Stimulated activated CD8-positive, alpha-beta memory T cell treated with anti-CD3 and anti-CD28 coated beads, Interleukin-4, amount 100 ng/mL, for 24 hours (primary cell): ENCODE measurements around the gene PTPRE.

ENCODE experiments used
- DNase-seq: peaks from one replicate; pipeline ENCODE4 v3.0.0-alpha.2; 2020; ENCODE audit warnings: low read depth

Gene PTPRE

DNA sequence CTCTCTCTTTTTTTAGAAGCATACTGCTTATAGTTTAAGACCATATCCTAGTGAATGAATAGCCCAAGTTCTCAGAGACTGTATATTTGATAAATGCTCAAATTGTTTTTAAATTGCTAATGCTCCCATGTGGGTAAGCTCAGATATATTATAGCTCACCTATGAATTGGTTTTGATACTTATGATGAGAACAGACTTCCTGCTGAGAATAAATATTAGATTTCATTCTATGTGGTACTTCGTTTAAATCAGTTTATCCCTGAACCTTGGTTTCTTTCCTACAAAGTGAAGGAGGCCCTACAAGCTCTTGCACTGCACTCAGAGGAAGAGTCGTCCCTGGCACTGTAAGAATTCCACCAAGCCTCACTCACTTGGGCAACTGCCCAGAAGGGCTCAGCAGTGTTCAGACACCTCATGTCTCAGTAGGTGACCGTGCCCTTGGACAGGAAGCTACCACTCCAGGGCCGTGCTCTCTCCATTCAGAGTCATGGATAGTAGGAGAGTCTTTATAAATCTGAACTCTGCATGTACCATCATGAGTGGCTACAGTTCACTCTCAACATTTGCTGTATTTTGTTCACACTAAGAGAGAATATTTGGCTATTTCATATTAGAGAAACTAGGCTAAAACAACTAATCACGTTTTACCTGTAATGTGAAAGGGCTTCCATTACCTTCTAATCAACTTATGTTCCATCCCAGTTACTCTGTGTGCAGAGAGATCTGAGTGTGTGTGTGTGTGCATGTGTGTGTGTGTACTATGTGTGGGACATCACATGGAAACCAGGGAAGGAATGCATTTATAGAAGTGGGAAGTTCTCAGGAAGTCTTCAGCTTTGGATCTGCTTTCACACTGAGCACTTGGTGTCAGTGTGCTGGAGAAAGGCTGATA lies 93.8 kb downstream of the PTPRE start:
- no peak for DNase-seq

- DNase-seq = no peak
Measured at GRCh38 chr10:128001363-128001745, 94.5 kb downstream of the PTPRE start.

GRCh38 chr10:128001849-128002248 lies 94.9 kb downstream of the PTPRE start:
- no peak for DNase-seq

DNA sequence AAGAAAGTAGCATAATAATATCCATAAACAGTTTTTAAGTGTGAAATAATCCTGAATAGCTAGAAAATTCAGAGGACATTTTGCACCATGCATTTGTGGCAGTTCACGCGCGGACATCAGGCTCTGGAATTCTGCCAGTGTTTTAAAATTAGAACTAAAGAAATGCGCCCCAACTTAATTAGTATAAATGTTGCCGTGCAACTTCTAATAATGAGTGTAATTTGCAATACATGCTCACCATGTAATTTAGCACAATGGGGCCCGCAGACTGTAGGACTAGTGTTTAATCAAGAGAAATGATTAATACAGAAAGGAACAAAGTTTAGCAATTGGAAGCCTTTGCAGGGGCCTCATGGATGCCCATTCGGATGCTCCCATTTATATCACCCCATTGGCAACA lies 96.6 kb downstream of the PTPRE start:
- DNase-seq = no peak

DNA sequence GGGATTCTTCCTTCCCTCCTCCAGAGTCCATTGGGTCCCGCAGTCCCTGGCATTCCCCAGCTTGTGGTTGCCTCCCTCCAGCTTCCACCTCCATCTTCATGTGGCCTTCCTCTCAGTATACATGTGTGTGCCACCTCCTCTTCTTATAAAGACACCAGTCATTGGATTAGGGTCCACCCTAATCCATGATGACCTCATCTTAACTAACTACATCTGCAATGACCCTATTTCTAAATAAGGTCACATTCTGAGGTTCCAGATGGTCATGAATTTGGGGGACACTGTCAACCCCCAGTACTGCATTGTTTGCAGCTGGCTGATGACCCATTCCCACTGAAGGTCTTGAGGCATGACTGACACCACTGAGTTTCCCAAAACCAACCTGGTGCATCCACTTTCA lies 99.0 kb downstream of the PTPRE start:
- DNase-seq = no peak

DNA sequence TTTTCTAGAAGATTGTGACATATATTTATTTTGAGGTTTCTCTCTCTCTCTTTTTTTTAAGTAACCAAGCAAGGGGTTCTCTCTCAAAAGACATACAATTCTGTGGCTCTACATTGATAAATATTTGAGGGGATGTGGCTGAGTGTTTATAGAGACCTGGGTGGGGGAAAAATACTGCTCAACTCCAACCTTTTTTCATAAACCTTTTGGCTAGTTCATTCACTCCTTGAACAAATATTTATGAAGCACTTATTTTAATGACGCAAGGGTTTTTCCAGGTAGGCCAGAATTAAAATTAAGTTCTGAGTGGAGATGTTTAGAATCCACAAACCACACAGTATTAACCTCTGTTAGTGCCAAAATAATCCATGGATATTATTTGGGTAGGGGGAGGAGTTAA lies 100.2 kb downstream of the PTPRE start:
- DNase-seq = no peak

DNA sequence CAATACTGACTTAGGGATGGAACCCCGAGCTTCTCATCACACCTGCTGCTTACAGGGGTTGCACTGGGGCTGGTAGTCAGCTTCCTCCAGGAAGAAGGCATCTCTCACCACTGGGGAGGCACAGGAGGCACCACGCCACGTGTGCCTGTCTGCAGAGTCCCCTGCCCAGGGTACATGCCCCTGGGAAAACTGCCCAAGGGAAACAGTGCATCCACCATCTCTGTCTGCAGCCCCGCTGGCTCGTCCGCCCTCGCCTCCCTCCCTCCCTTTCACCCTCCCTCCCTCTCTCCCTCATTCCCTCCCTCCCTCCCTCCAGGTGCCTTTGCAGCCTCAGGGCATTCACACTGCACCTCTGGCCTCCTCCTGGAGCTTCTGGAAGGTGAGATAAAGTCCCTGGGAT lies 101.1 kb downstream of the PTPRE start:
- DNase-seq = no peak

GRCh38 chr10:128008521-128009250 lies 101.8 kb downstream of the PTPRE start:
- DNase-seq = no peak

DNA sequence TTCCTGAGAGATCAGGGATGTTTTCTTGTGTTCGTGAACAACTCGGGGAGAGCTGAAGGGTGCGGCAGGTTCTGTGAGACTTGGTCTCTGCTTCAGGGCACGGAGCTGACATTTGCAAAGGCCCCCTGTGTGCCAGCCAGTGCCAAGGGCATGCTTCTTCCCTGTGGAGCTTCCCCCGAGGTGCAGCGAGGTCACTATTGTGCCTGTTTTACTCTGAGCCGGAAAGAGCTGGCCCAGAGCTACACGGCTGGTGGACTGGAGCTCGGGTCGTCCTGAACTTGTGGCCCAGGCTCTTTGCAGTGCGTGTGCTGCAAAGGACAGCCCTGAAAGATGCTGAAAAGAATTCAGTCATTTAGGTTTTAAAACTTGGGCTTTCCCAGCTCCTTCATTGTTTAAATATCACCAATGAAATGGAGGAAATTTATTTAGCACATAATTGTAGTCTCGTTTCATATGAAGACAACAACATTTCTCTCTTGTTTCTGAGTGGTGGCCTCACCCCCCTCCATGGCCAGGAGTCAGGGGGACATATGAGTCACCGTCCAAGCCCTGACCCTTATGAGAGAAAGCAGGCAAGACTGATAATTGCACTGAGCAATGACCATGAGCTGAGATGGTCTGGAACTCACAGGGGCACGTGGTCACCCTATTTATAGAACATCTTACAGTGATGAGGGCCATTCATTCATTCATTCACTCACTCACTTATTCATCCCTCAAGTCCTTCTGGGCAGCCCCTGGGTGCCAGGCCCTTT lies 102.6 kb downstream of the PTPRE start:
- no peak for DNase-seq

DNA sequence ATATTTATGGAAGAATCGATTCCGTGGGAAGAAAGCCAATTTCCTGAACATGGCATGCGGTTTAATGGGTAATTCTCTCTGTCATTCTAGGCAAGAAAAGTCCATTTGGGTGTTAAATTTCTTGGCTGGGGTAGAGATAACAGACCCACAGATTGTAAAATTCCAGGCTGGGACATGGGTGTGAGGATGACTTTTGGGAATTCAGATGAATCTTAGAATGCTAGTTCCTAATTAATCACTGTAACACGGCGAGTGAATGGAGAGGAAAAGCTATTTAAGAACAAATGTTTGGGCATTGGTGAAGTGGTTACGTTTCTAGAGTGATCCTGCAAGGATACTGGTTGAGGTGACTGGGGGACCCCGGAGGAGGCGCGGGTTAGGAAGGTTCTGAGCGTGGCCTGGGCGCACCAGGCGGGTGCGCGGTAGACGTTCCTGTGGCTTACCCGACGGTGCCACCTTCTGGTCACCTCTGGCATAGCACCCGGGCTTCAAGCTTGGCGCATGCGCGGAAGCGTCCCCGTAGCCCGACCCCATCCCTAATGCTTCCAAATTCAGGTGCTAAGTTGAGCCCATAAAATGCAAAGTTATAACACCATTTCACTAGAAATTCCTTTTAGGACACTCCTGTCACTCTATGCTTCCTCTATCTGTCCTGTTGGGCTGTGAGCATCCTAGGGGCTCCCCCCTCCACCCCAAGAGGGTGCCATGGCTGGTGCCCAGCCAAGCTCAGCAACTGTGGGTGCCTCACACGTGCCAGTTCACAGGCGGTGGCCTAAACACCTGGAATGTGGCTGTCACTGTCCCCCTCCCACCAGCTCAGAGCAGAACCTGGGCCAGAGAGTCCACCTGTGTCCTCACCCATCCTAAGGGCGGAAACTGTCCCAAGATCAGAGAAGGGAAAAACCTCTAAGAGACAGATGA lies 104.4 kb downstream of the PTPRE start:
- peak; percentile 77 for DNase-seq

GRCh38 chr10:128013626-128014025 lies 106.7 kb downstream of the PTPRE start:
- DNase-seq = no peak

DNA sequence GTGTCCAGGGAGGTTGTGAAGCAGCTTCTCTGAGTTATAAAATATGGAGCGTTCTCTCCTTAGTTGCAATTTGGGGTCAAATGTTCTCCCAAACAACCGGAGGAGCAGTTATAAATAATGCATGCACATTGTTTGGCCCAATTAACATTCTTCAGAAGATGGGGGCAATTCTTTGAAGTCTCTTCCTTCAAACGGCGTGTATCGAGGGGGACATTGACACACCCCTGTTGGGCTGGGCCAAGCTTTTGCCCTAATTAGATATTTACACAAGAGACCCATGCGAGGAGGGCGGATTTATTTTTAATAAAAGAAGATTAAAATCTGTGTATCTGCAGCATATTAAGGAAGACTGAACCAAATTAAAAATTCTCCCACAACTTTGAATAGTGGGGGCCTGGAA lies 107.3 kb downstream of the PTPRE start:
- DNase-seq = no peak

DNA sequence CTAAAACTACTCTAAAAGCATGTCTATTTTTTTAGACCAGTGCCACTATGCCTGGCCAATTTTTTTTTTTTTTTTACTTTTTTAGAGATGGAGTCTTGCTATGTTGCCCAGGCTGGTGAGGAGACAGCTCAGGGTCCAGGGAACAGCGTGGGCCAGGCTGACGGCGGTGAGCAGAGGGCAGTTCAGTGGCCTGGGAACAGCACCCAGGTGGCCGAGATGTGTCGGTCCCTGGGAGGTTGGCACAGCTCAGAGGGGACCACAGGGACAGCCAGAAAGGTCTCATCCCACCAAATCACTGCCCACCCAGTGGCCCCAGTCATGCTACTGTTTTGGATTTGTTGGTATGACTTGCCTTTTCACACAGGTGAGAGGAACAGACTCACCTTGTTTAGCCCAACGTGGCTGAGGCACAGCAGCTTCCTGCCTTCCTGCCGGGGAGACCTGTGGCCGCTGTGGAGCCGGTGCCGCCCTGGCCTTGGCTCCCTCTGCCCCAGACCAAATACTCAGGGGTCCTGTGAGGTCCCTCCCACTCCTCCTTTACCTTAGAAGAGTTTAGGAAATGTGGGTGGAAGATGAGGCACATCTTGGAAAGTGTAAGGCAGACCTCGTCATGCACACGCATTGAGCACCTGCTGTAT lies 109.6 kb downstream of the PTPRE start:
- no peak for DNase-seq

GRCh38 chr10:128017822-128018221 lies 110.9 kb downstream of the PTPRE start:
- DNase-seq = no peak

DNA sequence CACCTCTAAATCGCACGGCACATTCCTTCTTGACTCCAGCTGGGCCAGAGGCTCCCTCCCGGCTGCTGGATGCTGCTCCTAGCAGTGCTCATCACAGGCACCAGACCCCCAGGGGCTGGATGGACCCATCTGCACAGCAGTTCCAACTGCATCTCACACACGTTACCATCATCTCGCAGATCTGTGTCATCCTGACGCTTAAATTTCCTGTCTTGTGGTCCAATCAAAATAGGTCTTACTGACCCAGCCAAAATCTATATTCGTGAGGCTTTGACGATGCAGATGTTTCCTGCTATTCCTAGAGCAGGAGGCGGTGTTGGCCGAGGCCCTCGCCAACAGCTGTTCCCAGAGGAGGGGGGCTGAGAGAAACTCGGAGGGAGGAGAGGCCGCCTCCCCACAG lies 111.3 kb downstream of the PTPRE start:
- no peak for DNase-seq

- no peak for DNase-seq
Measured at GRCh38 chr10:128018691-128019090, 111.8 kb downstream of the PTPRE start.

- no peak for DNase-seq
Measured at GRCh38 chr10:128022261-128023196, 115.6 kb downstream of the PTPRE start.

- no peak for DNase-seq
Measured at GRCh38 chr10:128024426-128024825, 117.5 kb downstream of the PTPRE start.

GRCh38 chr10:128025437-128025836 lies 118.5 kb downstream of the PTPRE start:
- DNase-seq = no peak

- DNase-seq = no peak
Measured at GRCh38 chr10:128025951-128026350, 119.0 kb downstream of the PTPRE start.
